ENCODE data around the gene ODF2. TPM values are rescaled to one million over a fixed set of nuclear protein-coding genes. Genes with fewer than 3 reads are reported as not detected.

Gene ODF2
- total RNA-seq (2021): 29.3 to 31.9 TPM (median 29.9 TPM) in 3 replicates
- percentile 52 among the genes with signal in this experiment for Bru-seq, nascent RNA
- long read RNA-seq, experiment 1, transcript ODF2-201 (21 exons, 3,899 nt): major isoform, 21 of 88 reads
- long read RNA-seq, experiment 1, partial matches to known transcripts: 17 of 88 reads
- long read RNA-seq, experiment 1, other reads (novel, unspliced or antisense): 48 of 88 reads
- long read RNA-seq, experiment 2, partial matches to known transcripts: 11 of 28 reads
- long read RNA-seq, experiment 2, other reads (novel, unspliced or antisense): 15 of 28 reads
- long read RNA-seq, experiment 3, partial matches to known transcripts: 3 of 11 reads
- long read RNA-seq, experiment 3, other reads (novel, unspliced or antisense): 6 of 11 reads

- Mint-ChIP-seq H3K36me3 (peaks cover 18% of the 10 kb centered on the region), H3K27ac (peak within 1 kb of the TSS; percentile 82), H3K27me3 (ENCODE audit: low read depth) (peaks cover 82% of the 10 kb centered on the region), H3K4me1 (peaks cover 14% of the 10 kb centered on the region), H3K9me3 (no peaks in the 10 kb centered on the region), H3K4me3 (peak within 1 kb of the TSS; percentile 85)
- ATAC-seq: peak; percentile 87
- peak; percentile 99 for DNase-seq (ENCODE audit: low spot score)
- POLR2A ChIA-PET: interaction anchor here (0.5 to 0.8 kb wide), 4 partner anchors 95 to 190 kb away, joined by 3 to 7 read pairs (median 4); partner anchors contain the start of genes GOLGA2 and SWI5
- CTCF ChIA-PET: interaction anchor here (1.0 to 4.6 kb wide), 4 partner anchors 17 to 114 kb away, joined by 3 to 26 read pairs (median 6); partner anchors contain the start of gene CERCAM
- TF ChIP-seq ZNF512 (CRISPR knock-in tag; IDR thresholded peaks at IDR 0.05; ENCODE audit: borderline replicate concordance) (no peak), ZNF121 (CRISPR knock-in tag; IDR thresholded peaks at IDR 0.05) (no peak), EMX1 (CRISPR knock-in tag; IDR thresholded peaks at IDR 0.05) (no peak), NFYB (CRISPR knock-in tag; conservative IDR thresholded peaks at IDR 0.05; ENCODE audit: low read depth) (peak; percentile 64), TEAD1 (CRISPR knock-in tag; IDR thresholded peaks at IDR 0.05) (peak; percentile 30; the same call in 1 of the 2 replicates), ZSCAN18 (CRISPR knock-in tag; IDR thresholded peaks at IDR 0.05) (no peak), HMGXB4 (CRISPR knock-in tag; IDR thresholded peaks at IDR 0.05) (no peak), MAX (CRISPR knock-in tag; IDR thresholded peaks at IDR 0.05) (peak; percentile 63; the same call in 1 of the 2 replicates), USF2 (CRISPR knock-in tag; IDR thresholded peaks at IDR 0.05) (peak; percentile 63), GABPB1 (CRISPR knock-in tag; IDR thresholded peaks at IDR 0.05) (peak; percentile 34; the same call in 1 of the 2 replicates), ZBTB21 (CRISPR knock-in tag; IDR thresholded peaks at IDR 0.05; ENCODE audit: borderline replicate concordance) (no peak), SP1 (CRISPR knock-in tag; conservative IDR thresholded peaks at IDR 0.05) (peak; percentile 94), HMGA2 (CRISPR knock-in tag; IDR thresholded peaks at IDR 0.05) (no peak), JUN (CRISPR knock-in tag; IDR thresholded peaks at IDR 0.05) (no peak), ZNF219 (CRISPR knock-in tag; IDR thresholded peaks at IDR 0.05; ENCODE audit: borderline replicate concordance) (no peak), NR3C1 (CRISPR knock-in tag; conservative IDR thresholded peaks at IDR 0.05; ENCODE audit: low read depth) (no peak)
- TF ChIP-seq, protein P1, sequence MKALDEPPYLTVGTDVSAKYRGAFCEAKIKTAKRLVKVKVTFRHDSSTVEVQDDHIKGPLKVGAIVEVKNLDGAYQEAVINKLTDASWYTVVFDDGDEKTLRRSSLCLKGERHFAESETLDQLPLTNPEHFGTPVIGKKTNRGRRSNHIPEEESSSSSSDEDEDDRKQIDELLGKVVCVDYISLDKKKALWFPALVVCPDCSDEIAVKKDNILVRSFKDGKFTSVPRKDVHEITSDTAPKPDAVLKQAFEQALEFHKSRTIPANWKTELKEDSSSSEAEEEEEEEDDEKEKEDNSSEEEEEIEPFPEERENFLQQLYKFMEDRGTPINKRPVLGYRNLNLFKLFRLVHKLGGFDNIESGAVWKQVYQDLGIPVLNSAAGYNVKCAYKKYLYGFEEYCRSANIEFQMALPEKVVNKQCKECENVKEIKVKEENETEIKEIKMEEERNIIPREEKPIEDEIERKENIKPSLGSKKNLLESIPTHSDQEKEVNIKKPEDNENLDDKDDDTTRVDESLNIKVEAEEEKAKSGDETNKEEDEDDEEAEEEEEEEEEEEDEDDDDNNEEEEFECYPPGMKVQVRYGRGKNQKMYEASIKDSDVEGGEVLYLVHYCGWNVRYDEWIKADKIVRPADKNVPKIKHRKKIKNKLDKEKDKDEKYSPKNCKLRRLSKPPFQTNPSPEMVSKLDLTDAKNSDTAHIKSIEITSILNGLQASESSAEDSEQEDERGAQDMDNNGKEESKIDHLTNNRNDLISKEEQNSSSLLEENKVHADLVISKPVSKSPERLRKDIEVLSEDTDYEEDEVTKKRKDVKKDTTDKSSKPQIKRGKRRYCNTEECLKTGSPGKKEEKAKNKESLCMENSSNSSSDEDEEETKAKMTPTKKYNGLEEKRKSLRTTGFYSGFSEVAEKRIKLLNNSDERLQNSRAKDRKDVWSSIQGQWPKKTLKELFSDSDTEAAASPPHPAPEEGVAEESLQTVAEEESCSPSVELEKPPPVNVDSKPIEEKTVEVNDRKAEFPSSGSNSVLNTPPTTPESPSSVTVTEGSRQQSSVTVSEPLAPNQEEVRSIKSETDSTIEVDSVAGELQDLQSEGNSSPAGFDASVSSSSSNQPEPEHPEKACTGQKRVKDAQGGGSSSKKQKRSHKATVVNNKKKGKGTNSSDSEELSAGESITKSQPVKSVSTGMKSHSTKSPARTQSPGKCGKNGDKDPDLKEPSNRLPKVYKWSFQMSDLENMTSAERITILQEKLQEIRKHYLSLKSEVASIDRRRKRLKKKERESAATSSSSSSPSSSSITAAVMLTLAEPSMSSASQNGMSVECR (CRISPR knock-in tag; IDR thresholded peaks at IDR 0.05; ENCODE audit: borderline replicate concordance): peak; percentile 59; the same call in 1 of the 2 replicates
- TF ChIP-seq, protein P2, sequence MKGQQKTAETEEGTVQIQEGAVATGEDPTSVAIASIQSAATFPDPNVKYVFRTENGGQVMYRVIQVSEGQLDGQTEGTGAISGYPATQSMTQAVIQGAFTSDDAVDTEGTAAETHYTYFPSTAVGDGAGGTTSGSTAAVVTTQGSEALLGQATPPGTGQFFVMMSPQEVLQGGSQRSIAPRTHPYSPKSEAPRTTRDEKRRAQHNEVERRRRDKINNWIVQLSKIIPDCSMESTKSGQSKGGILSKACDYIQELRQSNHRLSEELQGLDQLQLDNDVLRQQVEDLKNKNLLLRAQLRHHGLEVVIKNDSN (CRISPR knock-in tag; IDR thresholded peaks at IDR 0.05): 0 out of 2 replicates have a peak, but pooled peaks have one; percentile 68
- TF ChIP-seq, protein P3, sequence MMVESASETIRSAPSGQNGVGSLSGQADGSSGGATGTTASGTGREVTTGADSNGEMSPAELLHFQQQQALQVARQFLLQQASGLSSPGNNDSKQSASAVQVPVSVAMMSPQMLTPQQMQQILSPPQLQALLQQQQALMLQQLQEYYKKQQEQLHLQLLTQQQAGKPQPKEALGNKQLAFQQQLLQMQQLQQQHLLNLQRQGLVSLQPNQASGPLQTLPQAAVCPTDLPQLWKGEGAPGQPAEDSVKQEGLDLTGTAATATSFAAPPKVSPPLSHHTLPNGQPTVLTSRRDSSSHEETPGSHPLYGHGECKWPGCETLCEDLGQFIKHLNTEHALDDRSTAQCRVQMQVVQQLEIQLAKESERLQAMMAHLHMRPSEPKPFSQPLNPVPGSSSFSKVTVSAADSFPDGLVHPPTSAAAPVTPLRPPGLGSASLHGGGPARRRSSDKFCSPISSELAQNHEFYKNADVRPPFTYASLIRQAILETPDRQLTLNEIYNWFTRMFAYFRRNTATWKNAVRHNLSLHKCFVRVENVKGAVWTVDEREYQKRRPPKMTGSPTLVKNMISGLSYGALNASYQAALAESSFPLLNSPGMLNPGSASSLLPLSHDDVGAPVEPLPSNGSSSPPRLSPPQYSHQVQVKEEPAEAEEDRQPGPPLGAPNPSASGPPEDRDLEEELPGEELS (CRISPR knock-in tag; IDR thresholded peaks at IDR 0.05): peak; percentile 66; the same call in 1 of the 2 replicates
- TF ChIP-seq, protein P4, sequence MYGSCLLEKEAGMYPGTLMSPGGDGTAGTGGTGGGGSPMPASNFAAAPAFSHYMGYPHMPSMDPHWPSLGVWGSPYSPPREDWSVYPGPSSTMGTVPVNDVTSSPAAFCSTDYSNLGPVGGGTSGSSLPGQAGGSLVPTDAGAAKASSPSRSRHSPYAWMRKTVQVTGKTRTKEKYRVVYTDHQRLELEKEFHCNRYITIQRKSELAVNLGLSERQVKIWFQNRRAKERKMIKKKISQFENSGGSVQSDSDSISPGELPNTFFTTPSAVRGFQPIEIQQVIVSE (CRISPR knock-in tag; IDR thresholded peaks at IDR 0.05; ENCODE audit: borderline replicate concordance): no peak
Measured at GRCh38 chr9:128455849-128456612, at the start of gene ODF2. Gene ODF2, plus strand, starts transcription at chr9:128456006. Its CDS starts 86 bp downstream, at chr9:128456092.

Measured in WTC11 (cell line).